Measurements from ENCODE around the gene MRPS35.
A peak's percentile ranks its signal among the peaks of the same experiment; 100 is the strongest.

Gene MRPS35

GRCh38 chr12:27710592-27711316, at the start of gene MRPS35:
MRPS35 (plus strand) TSS chr12:27710832; CDS start chr12:27710844, 12 bp downstream.
- peak; percentile 75 for DNase-seq

- DNase-seq, result no peak
Observed at GRCh38 chr12:27665704-27666103, 44.9 kb upstream of the MRPS35 start.

GRCh38 chr12:27666510-27666909, 44.1 kb upstream of the MRPS35 start:
- no peak for DNase-seq

GRCh38 chr12:27667540-27667939, 43.1 kb upstream of the MRPS35 start:
- no peak for DNase-seq

- no peak for DNase-seq
Observed at GRCh38 chr12:27672051-27672450, 38.6 kb upstream of the MRPS35 start.

- no peak for DNase-seq
Observed at GRCh38 chr12:27672643-27673042, 38.0 kb upstream of the MRPS35 start.

- no peak for DNase-seq
Observed at GRCh38 chr12:27673101-27673718, 37.4 kb upstream of the MRPS35 start.

GRCh38 chr12:27674989-27675388, 35.6 kb upstream of the MRPS35 start:
- DNase-seq, result no peak

GRCh38 chr12:27680619-27681018, 30.0 kb upstream of the MRPS35 start:
- DNase-seq, result no peak

GRCh38 chr12:27682534-27682933, 28.1 kb upstream of the MRPS35 start:
- DNase-seq, result no peak

- DNase-seq, result no peak
Observed at GRCh38 chr12:27685274-27685673, 25.4 kb upstream of the MRPS35 start.

- DNase-seq, result no peak
Observed at GRCh38 chr12:27686147-27686546, 24.5 kb upstream of the MRPS35 start.

- no peak for DNase-seq
Observed at GRCh38 chr12:27688671-27689070, 22.0 kb upstream of the MRPS35 start.

- DNase-seq, result no peak
Observed at GRCh38 chr12:27689558-27690180, 21.0 kb upstream of the MRPS35 start.

GRCh38 chr12:27693403-27693802, 17.2 kb upstream of the MRPS35 start:
- DNase-seq, result no peak

- DNase-seq, result no peak
Observed at GRCh38 chr12:27695556-27696292, 14.9 kb upstream of the MRPS35 start.

- DNase-seq, result no peak
Observed at GRCh38 chr12:27696293-27696652, 14.4 kb upstream of the MRPS35 start, which contains the start of gene REP15. REP15 (plus strand) TSS chr12:27696447; CDS start chr12:27696563, 116 bp downstream.

GRCh38 chr12:27696864-27697564, 13.6 kb upstream of the MRPS35 start:
- no peak for DNase-seq

GRCh38 chr12:27703720-27704452, 6.7 kb upstream of the MRPS35 start:
- peak; percentile 56 for DNase-seq

- no peak for DNase-seq
Observed at GRCh38 chr12:27705263-27705662, 5.4 kb upstream of the MRPS35 start.

- DNase-seq, result no peak
Observed at GRCh38 chr12:27707216-27707615, 3.4 kb upstream of the MRPS35 start.
